C4-2B (cell line): Measurements from ENCODE around the gene STARD13.

Source experiments
- CTCF ChIP-seq: fragments of 450-650 bp; conservative IDR thresholded peaks from 2 replicates; pipeline ENCODE4 v1.5.1; 2017; ENCODE audit warnings: mild to moderate bottlenecking
- ZFX ChIP-seq: fragments of 450-650 bp; IDR thresholded peaks from 2 replicates; pipeline ENCODE4 v1.6.1; 2017

GRCh38 chr13:33219926-33220325 is 65.6 kb downstream of the STARD13 start:
- no peak for TF ChIP-seq CTCF
- TF ChIP-seq ZFX = no peak
